A673 (cell line): Measurements from ENCODE around the gene TCF12.

Experiments
- CTCF ChIP-seq: fragments of 300-800, 200-600 bp; sonication (generic); conservative IDR thresholded peaks from 2 replicates; pipeline ENCODE4 v1.5.1; 2017; ENCODE audit warnings: low read depth, mild to moderate bottlenecking, antibody characterized with exemption, low read length, moderate library complexity, mixed read lengths
- EZH2 ChIP-seq: fragments of 200-600 bp; sonication (generic); IDR thresholded peaks from 2 replicates; pipeline ENCODE4 v1.6.1; 2017; ENCODE audit warnings: borderline replicate concordance, low read depth, mild to moderate bottlenecking, mixed read lengths, antibody characterized with exemption, low read length; ENCODE audit not compliant: poor library complexity, severe bottlenecking

- no peak for TF ChIP-seq EZH2
- TF ChIP-seq CTCF, result no peak
Measured at GRCh38 chr15:56910801-56911200, 7.6 kb upstream of the TCF12 start.
